Fibroblast of pulmonary artery (primary cell): ENCODE data around the gene KLHL6.

Experiments
- DNase-seq: peaks from one replicate; pipeline ENCODE4 v3.0.0-alpha.2; 2010; ENCODE audit warnings: low read depth
- H3K4me3 ChIP-seq: replicated peaks from 2 replicates; pipeline ENCODE4 v1.5.1; 2011; ENCODE audit warnings: low read depth, mild to moderate bottlenecking, control low read depth, low read length, moderate library complexity
- TF ChIP-seq, protein P1 (sequence below): IDR thresholded peaks from 2 replicates; pipeline ENCODE4 v1.5.1; 2011; ENCODE audit warnings: mild to moderate bottlenecking, control low read depth, low read length, inconsistent platforms; ENCODE audit errors: missing control alignments

The KLHL6 gene

DNA sequence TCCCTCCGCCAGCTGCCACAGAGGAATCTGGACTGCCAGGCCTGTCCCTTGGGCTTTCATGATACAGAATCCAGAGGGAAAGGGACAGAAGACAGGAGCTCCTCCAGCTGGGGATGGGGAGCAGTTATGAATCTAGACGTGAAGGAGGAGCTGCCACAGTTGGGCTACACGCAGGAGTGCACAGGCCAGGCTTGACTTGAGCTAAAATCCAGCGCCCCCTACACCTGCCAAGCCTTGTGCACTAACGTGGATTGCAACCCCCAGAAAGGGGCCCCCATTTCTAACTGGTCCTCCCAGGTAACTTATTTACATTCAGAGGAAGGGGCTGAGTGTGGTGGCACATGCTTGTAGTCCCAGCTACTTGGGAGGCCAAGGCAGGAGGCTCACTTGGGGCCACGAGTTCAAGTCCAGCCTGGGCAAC is 14.3 kb downstream of the KLHL6 start:
- H3K4me3 ChIP-seq = no peak overlapping the region
- TF ChIP-seq, protein P1, sequence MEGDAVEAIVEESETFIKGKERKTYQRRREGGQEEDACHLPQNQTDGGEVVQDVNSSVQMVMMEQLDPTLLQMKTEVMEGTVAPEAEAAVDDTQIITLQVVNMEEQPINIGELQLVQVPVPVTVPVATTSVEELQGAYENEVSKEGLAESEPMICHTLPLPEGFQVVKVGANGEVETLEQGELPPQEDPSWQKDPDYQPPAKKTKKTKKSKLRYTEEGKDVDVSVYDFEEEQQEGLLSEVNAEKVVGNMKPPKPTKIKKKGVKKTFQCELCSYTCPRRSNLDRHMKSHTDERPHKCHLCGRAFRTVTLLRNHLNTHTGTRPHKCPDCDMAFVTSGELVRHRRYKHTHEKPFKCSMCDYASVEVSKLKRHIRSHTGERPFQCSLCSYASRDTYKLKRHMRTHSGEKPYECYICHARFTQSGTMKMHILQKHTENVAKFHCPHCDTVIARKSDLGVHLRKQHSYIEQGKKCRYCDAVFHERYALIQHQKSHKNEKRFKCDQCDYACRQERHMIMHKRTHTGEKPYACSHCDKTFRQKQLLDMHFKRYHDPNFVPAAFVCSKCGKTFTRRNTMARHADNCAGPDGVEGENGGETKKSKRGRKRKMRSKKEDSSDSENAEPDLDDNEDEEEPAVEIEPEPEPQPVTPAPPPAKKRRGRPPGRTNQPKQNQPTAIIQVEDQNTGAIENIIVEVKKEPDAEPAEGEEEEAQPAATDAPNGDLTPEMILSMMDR = no peak
- DNase-seq = no peak

DNA sequence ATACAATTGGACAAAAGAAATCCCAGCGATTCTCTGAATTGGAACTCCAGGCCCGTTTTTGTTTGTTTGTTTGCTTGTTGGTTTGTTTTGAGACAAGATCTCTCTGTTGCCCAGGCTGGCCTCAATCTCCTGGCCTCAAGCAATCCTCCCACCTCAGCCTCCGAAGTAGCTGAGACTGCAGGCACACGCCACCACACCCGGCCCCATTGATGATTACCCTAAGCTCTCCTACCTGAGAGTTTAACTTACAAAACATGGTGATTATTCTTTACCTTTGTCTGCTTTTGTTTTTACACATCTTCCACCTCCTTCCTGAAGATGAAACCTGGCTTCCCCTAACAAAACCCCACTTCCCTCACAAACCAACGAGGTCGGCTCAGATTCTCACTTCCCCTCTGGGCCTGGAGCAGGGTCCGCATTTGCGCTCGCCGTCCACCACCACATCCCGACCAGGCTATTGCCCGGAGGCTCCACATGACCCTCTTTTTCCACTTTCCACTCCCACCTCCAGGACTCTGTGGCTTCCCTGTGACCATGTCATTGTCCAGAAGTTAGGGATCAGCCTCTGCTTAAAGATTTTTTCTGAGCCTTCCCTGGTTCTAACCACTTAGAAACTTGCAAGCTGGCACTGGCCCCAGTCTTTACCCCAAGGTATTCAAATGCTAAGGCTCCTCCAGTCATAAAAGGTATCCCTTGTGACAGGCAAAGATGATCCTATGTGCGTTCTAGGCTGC is 14.8 kb downstream of the KLHL6 start:
- TF ChIP-seq, protein P1 = no peak
- DNase-seq = no peak
- H3K4me3 ChIP-seq = no peak overlapping the region

DNA sequence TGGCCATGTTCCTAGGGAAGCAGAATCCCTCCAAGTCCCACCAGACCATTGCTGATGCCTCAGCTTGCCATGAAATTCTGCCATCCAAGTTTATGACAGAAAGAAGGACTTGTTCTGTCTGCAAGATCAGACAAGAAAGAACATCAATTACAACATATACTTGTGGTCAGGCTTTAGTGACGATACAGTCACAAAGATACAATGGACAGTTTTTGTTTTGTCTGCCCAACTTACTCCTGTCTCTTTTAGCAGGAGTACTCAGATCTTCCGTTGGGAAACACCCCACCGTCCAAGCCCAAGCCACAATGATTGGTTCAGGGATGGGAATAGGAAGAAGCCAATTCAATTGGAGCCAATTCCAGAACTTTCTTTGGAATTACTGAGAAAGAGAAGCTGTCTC is 15.7 kb downstream of the KLHL6 start:
- TF ChIP-seq, protein P1 = no peak
- DNase-seq = peak; percentile 16
- no peak overlapping the region for H3K4me3 ChIP-seq

DNA sequence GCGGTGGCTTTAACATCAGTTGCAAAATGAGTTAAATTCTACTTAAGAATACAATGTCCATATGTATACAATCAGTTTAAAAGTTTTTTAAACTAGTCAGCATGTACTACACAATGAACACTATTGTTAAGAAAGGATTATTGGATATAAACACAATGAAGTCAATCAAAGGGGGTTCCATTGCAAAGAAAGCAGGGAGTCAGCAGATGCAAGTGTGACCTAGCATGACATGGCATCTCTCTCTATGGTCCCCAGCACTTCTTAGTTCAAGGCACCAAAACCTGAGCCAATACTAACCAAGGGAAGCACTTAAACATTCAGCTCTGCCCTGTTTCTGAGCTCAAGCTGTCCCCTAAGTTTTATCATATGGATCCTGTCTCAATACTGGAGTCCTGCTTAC is 17.0 kb downstream of the KLHL6 start:
- DNase-seq = no peak
- no peak overlapping the region for H3K4me3 ChIP-seq
- TF ChIP-seq, protein P1 = no peak

DNA sequence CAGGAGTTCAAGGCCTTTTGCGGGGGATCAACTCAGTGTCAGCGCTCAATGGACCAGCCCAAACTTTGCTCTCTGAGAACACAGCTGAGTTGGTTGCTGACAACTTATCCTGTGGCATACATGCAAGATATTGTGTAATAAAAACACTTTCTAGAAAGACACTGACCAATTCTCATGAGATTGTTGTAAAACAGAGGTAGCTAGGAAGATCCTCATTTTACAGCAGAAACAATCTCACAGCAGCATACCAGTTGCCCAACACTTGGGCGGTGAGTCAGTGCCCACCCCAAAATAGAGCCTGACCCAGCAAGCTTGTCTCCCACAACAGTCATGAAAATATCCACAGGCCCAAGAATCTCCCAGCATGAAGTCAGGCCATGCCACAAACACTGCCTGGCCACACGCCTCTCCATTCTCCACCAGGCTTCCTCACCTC is 18.2 kb downstream of the KLHL6 start:
- TF ChIP-seq, protein P1 = no peak
- peak; percentile 60 for DNase-seq
- H3K4me3 ChIP-seq = no peak overlapping the region

DNA sequence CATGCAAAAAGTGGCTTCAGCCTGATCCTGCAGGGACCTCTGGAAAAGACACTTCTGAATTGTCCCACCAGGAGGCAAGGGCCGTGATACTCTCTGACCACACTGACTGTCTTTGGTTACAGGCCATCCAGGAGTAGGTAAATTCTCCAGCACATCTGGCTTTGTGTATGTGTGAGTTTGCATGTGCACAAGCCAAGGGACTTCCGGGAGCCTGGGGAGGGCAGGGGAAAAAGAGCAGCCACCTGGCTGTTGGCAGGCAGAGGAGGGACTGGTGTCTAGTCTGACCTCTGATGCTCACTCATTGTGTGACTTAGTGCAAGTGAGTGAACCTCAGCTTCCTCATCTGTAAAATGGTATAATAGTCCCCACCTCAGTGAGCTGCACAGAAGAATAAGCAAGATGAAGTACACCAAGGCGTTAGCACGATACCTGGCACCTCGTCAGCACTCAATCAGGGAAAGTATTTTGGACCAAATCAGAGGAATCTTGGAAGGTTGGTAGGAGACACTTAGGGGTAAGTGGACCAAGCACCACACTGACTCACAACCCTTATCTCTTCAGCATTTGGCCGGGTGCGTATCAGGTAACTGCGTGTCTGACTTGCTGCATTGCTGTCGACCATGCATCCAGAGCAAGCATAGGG is 19.1 kb downstream of the KLHL6 start:
- H3K4me3 ChIP-seq = no peak overlapping the region
- TF ChIP-seq, protein P1 = no peak
- no peak for DNase-seq
